Upper lobe of left lung (tissue), 4 donors: ENCODE results near the gene GADD45A.

Source experiments
- CTCF ChIP-seq, 6 experiments: fragments of 450-650 bp in 4 of 6; fragments of 200-600 bp in 2 of 6; sonication (generic) in 2 of 6; IDR thresholded peaks; one replicate each; pipeline ENCODE4 v1.5.1; 2016 to 2019; ENCODE audit warnings: antibody characterized with exemption in 6 of 6
- EP300 ChIP-seq, 4 donors: sonication (generic); formaldehyde crosslinking; IDR thresholded peaks; one replicate each; pipeline ENCODE4 v1.5.1; 2017; ENCODE audit warnings: antibody characterized with exemption in 4 of 4, control low read depth in 2 of 4
- POLR2A ChIP-seq, 4 donors: fragments of 450-650 bp; IDR thresholded peaks; one replicate each; pipeline ENCODE4 v1.5.1; 2016 to 2017; ENCODE audit warnings: antibody characterized with exemption in 4 of 4, mild to moderate bottlenecking in 2 of 4
- POLR2AphosphoS5 ChIP-seq, 2 donors: sonication (generic); formaldehyde crosslinking; IDR thresholded peaks; one replicate each; pipeline ENCODE4 v1.5.1; 2017; ENCODE audit warnings: antibody characterized with exemption in 2 of 2

- TF ChIP-seq POLR2AphosphoS5 (IDR thresholded peaks at IDR 0.05) (no peak), CTCF (IDR thresholded peaks at IDR 0.05) (no peak), EP300 (IDR thresholded peaks at IDR 0.05) (no peak), POLR2A (IDR thresholded peaks at IDR 0.05) (no peak)
Observed at GRCh38 chr1:67664048-67664447, 21.0 kb upstream of the GADD45A start.
